GM23338 (cell line): ENCODE data around the gene APRT. TPM values are rescaled to one million over a fixed set of nuclear protein-coding genes. Genes with fewer than 3 reads are reported as not detected.
A peak's percentile ranks its signal among the peaks of the same experiment; 100 is the strongest.

ENCODE experiments used
- ATAC-seq: fragments of 200-7000 bp; cut with Tn5 transposase; 3 replicates; pipeline ENCODE4 v1.9.1; 2020
- DNase-seq: peaks from one replicate; pipeline ENCODE4 v3.0.0-alpha.2; 2015; ENCODE audit warnings: low spot score
- H2AFZ ChIP-seq: fragments of 200-600 bp; sonication (generic); 2 replicates; pipeline ENCODE4 v1.8.0; 2016; ENCODE audit warnings: antibody characterized with exemption, mild to moderate bottlenecking, moderate library complexity
- H3F3A ChIP-seq: fragments of 200-600 bp; sonication (generic); replicated peaks from 2 replicates; pipeline ENCODE4 v1.8.0; 2017; ENCODE audit warnings: antibody characterized with exemption, mixed run types, low read depth
- H3K27ac ChIP-seq: fragments of 200-600 bp; sonication (generic); 2 replicates; pipeline ENCODE4 v1.6.1; 2016; ENCODE audit warnings: low read depth
- H3K27me3 ChIP-seq: fragments of 200-600 bp; sonication (generic); 2 replicates; pipeline ENCODE4 v1.8.0; 2016; ENCODE audit warnings: mild to moderate bottlenecking, mixed run types, moderate library complexity; ENCODE audit not compliant: insufficient read depth
- H3K36me3 ChIP-seq: fragments of 200-600 bp; sonication (generic); 2 replicates; pipeline ENCODE4 v1.8.0; 2016; ENCODE audit warnings: mild to moderate bottlenecking; ENCODE audit not compliant: insufficient read depth
- H3K4me1 ChIP-seq: fragments of 200-600 bp; sonication (generic); 2 replicates; pipeline ENCODE4 v1.8.0; 2016; ENCODE audit warnings: mild to moderate bottlenecking, moderate library complexity; ENCODE audit not compliant: insufficient read depth
- H3K4me2 ChIP-seq: fragments of 200-600 bp; sonication (generic); 2 replicates; pipeline ENCODE4 v1.7.1; 2017; ENCODE audit warnings: mixed run types
- H3K4me3 ChIP-seq: fragments of 200-600 bp; sonication (generic); 2 replicates; pipeline ENCODE4 v1.6.1; 2016; ENCODE audit warnings: mixed run types
- H3K79me2 ChIP-seq: fragments of 200-600 bp; sonication (generic); replicated peaks from 2 replicates; pipeline ENCODE4 v1.8.0; 2017; ENCODE audit warnings: mild to moderate bottlenecking; ENCODE audit not compliant: insufficient read depth
- H3K9me2 ChIP-seq: fragments of 200-600 bp; sonication (generic); 2 replicates; pipeline ENCODE4 v1.8.0; 2017; ENCODE audit not compliant: insufficient read depth
- H4K20me1 ChIP-seq: fragments of 200-600 bp; sonication (generic); replicated peaks from 2 replicates; pipeline ENCODE4 v1.8.0; 2017; ENCODE audit warnings: mild to moderate bottlenecking; ENCODE audit not compliant: insufficient read depth
- H3K27ac Mint-ChIP-seq: 2 replicates; pipeline ENCODE4 v1.8.0; 2020; ENCODE audit warnings: inconsistent platforms, mild to moderate bottlenecking, moderate library complexity, mixed read lengths
- H3K27me3 Mint-ChIP-seq: 3 replicates; pipeline ENCODE4 v1.8.0; 2022; ENCODE audit warnings: low read depth, mild to moderate bottlenecking, moderate library complexity, mixed read lengths, inconsistent platforms; ENCODE audit not compliant: insufficient read depth, poor library complexity
- H3K36me3 Mint-ChIP-seq: 3 replicates; pipeline ENCODE4 v1.8.0; 2021; ENCODE audit warnings: low read depth, mild to moderate bottlenecking, inconsistent platforms, moderate library complexity, mixed read lengths
- H3K4me1 Mint-ChIP-seq: 3 replicates; pipeline ENCODE4 v1.8.0; 2020; ENCODE audit warnings: mild to moderate bottlenecking, inconsistent platforms, mixed read lengths
- H3K4me3 Mint-ChIP-seq: 3 replicates; pipeline ENCODE4 v1.8.0; 2021; ENCODE audit warnings: moderate library complexity, mild to moderate bottlenecking, inconsistent platforms, mixed read lengths
- H3K9me3 Mint-ChIP-seq: 3 replicates; pipeline ENCODE4 v1.8.0; 2020; ENCODE audit warnings: moderate library complexity, mild to moderate bottlenecking, inconsistent platforms, mixed read lengths
- CREB1 ChIP-seq: fragments of 250-450 bp; sonication (Bioruptor Pico); IDR thresholded peaks from 2 replicates; pipeline ENCODE4 v1.5.0; 2020; ENCODE audit warnings: low read depth, mild to moderate bottlenecking, moderate library complexity
- CTCF ChIP-seq, 2 experiments: fragments of 200-600 bp in 1 of 2; sonication (generic) in 1 of 2; conservative IDR thresholded peaks; 2 replicates each; pipeline versions ENCODE4 v1.5.1 to v1.6.1; 2016 to 2017; ENCODE audit warnings: antibody characterized with exemption in 2 of 2, low read depth in 2 of 2, mild to moderate bottlenecking in 2 of 2, moderate library complexity in 1 of 2
- ETS1 ChIP-seq: IDR thresholded peaks from 2 replicates; pipeline ENCODE4 v1.6.1; 2016; ENCODE audit warnings: antibody characterized with exemption
- EZH2 ChIP-seq: fragments of 200-600 bp; sonication (generic); IDR thresholded peaks from one replicate; pipeline ENCODE4 v1.8.0; 2017; ENCODE audit warnings: antibody characterized with exemption, mild to moderate bottlenecking, low read depth; ENCODE audit not compliant: unreplicated experiment
- EZH2phosphoT487 ChIP-seq: fragments of 200-600 bp; sonication (generic); IDR thresholded peaks from one replicate; pipeline ENCODE4 v1.8.1; 2018; ENCODE audit warnings: antibody characterized with exemption; ENCODE audit not compliant: unreplicated experiment
- JUNB ChIP-seq: IDR thresholded peaks from one replicate; pipeline ENCODE4 v1.6.1; 2016; ENCODE audit warnings: antibody characterized with exemption; ENCODE audit not compliant: unreplicated experiment
- NANOG ChIP-seq: IDR thresholded peaks from 2 replicates; pipeline ENCODE4 v1.6.1; 2016; ENCODE audit warnings: antibody characterized with exemption, borderline replicate concordance
- POLR2AphosphoS5 ChIP-seq: IDR thresholded peaks from 2 replicates; pipeline ENCODE4 v1.6.1; 2016; ENCODE audit warnings: antibody characterized with exemption, low read depth
- REST ChIP-seq: IDR thresholded peaks from one replicate; pipeline ENCODE4 v1.6.1; 2018; ENCODE audit warnings: antibody characterized with exemption; ENCODE audit not compliant: unreplicated experiment
- STAT1 ChIP-seq: IDR thresholded peaks from one replicate; pipeline ENCODE4 v1.6.1; 2016; ENCODE audit warnings: antibody characterized with exemption; ENCODE audit not compliant: unreplicated experiment
- ZNF114 ChIP-seq: fragments of 250-450 bp; sonication (Bioruptor Pico); IDR thresholded peaks from 2 replicates; pipeline ENCODE4 v1.5.0; 2020; ENCODE audit warnings: mild to moderate bottlenecking, moderate library complexity
- ZNF331 ChIP-seq: fragments of 250-450 bp; sonication (Bioruptor Pico); IDR thresholded peaks from 2 replicates; pipeline ENCODE4 v1.5.0; 2020; ENCODE audit warnings: low read depth, mild to moderate bottlenecking, moderate library complexity
- ZNF462 ChIP-seq: fragments of 250-450 bp; sonication (Bioruptor Pico); IDR thresholded peaks from 2 replicates; pipeline ENCODE4 v1.5.0; 2020; ENCODE audit warnings: mild to moderate bottlenecking, moderate library complexity
- polyA plus RNA-seq: library from polyadenylated mRNA; unstranded; fragments of >200 nt; fragmentation: Nextera tagmentation; extraction: Ambion mirVana; gene quantifications from 2 replicates; pipeline ENCODE4 v1.2.1, GENCODE V29; 2016
- total RNA-seq: library from RNA; depleted of rRNA; stranded (reverse); fragments of >200 nt; shearing (Covaris generic); gene quantifications from 2 replicates; pipeline ENCODE4 v1.2.3, GENCODE V29; 2014

APRT gene
- total and polyA plus RNA-seq, 2 experiments from 2014 or later = 250 to 522 TPM

- H3K4me1 ChIP-seq = no peaks in the 10 kb centered on the region; the same call in 1 of the 2 replicates
- DNase-seq (peak; percentile 69), ATAC-seq (peak; percentile 63)
- 0 out of 2 replicates have a peak, but pooled peaks cover 3% of the 10 kb centered on the region for H3F3A ChIP-seq
- TF ChIP-seq POLR2AphosphoS5 (no peak), STAT1 (no peak), CREB1 (CRISPR knock-in tag) (no peak), EZH2 (no peak), ZNF462 (CRISPR knock-in tag) (no peak), ZNF114 (CRISPR knock-in tag) (no peak), CTCF (conservative IDR thresholded peaks at IDR 0.05; ENCODE audit: low read depth in 2 of 2) (no peak), NANOG (no peak), EZH2phosphoT487 (no peak), JUNB (no peak), ETS1 (no peak), REST (no peak), ZNF331 (CRISPR knock-in tag) (no peak)
- no peak overlapping the region for H3K27ac Mint-ChIP-seq
- no peaks in the 10 kb centered on the region for H3K36me3 ChIP-seq
- peaks cover 46% of the 10 kb centered on the region for H3K36me3 Mint-ChIP-seq
- no peak overlapping the region for H3K27ac ChIP-seq
- peaks cover 10% of the 10 kb centered on the region for H3K27me3 Mint-ChIP-seq
- peak overlapping the region; percentile 99 for H3K4me3 Mint-ChIP-seq
- no peaks in the 10 kb centered on the region for H3K27me3 ChIP-seq
- H3K4me2 ChIP-seq = peak overlapping the region; percentile 83
- no peaks in the 10 kb centered on the region for H3K9me2 ChIP-seq
- no peak overlapping the region for H2AFZ ChIP-seq
- H3K9me3 Mint-ChIP-seq = peaks cover 12% of the 10 kb centered on the region
- peak overlapping the region; percentile 96 for H3K4me3 ChIP-seq
- peaks cover 18% of the 10 kb centered on the region for H3K79me2 ChIP-seq
- peaks cover 7% of the 10 kb centered on the region; the same call in 1 of the 2 replicates for H4K20me1 ChIP-seq
- H3K4me1 Mint-ChIP-seq = peaks cover 21% of the 10 kb centered on the region
Observed at GRCh38 chr16:88856122-88856827, 44.5 kb upstream of the APRT start.
